HepG2 (cell line): Measurements from ENCODE around the gene TRPM5. TPM values are rescaled to one million over a fixed set of nuclear protein-coding genes. Genes with fewer than 3 reads are reported as not detected.
A peak's percentile ranks its signal among the peaks of the same experiment; 100 is the strongest.

ENCODE experiments used
- ADNP ChIP-seq: sonication (generic); formaldehyde crosslinking; IDR thresholded peaks from 2 replicates; pipeline ENCODE4 v1.4.0; 2020; ENCODE audit warnings: missing genetic modification reagents
- ASH2L ChIP-seq: fragments of 300-600, 200-600 bp; sonication (generic); IDR thresholded peaks from 2 replicates; pipeline ENCODE4 v1.7.0; 2017; ENCODE audit warnings: low read depth, mild to moderate bottlenecking, moderate library complexity, mixed read lengths, low read length; ENCODE audit not compliant: insufficient read length
- ATF7-NPFF ChIP-seq: sonication (generic); formaldehyde crosslinking; IDR thresholded peaks from 2 replicates; pipeline ENCODE4 v1.8.1; 2023; ENCODE audit warnings: mild to moderate bottlenecking, low read depth, missing genetic modification reagents, moderate library complexity
- CBX5 ChIP-seq: sonication (generic); formaldehyde crosslinking; IDR thresholded peaks from 2 replicates; pipeline ENCODE4 v1.4.0; 2020; ENCODE audit warnings: missing genetic modification reagents, borderline replicate concordance
- FOXA3 ChIP-seq: IDR thresholded peaks from 2 replicates; pipeline ENCODE4 v1.6.1; 2016; ENCODE audit warnings: missing genetic modification reagents, missing compliant biosample characterization
- HNF1A ChIP-seq, 2 experiments: sonication (generic) in 1 of 2; formaldehyde crosslinking in 1 of 2; IDR thresholded peaks; 2 replicates each; pipeline versions ENCODE4 v1.4.0 to v1.6.1; 2016 to 2020; ENCODE audit warnings: borderline replicate concordance in 1 of 2, low read depth in 1 of 2, mild to moderate bottlenecking in 1 of 2, missing genetic modification reagents in 1 of 2
- KLF12 ChIP-seq: sonication (generic); formaldehyde crosslinking; IDR thresholded peaks from 2 replicates; pipeline ENCODE4 v1.4.0; 2020; ENCODE audit warnings: missing genetic modification reagents, borderline replicate concordance
- LRRFIP1 ChIP-seq: sonication (generic); formaldehyde crosslinking; conservative IDR thresholded peaks from 2 replicates; pipeline ENCODE4 v1.4.0; 2020; ENCODE audit warnings: missing genetic modification reagents
- MATR3 ChIP-seq: sonication (generic); formaldehyde crosslinking; IDR thresholded peaks from 2 replicates; pipeline ENCODE4 v1.4.0; 2020; ENCODE audit warnings: missing genetic modification reagents
- NCOA2 ChIP-seq: sonication (generic); formaldehyde crosslinking; IDR thresholded peaks from 2 replicates; pipeline ENCODE4 v1.8.0; 2022; ENCODE audit warnings: inconsistent platforms
- NKX3-1 ChIP-seq: sonication (generic); formaldehyde crosslinking; IDR thresholded peaks from 2 replicates; pipeline ENCODE4 v1.5.0; 2020; ENCODE audit warnings: missing genetic modification reagents
- REL ChIP-seq: sonication (generic); formaldehyde crosslinking; conservative IDR thresholded peaks from 2 replicates; pipeline ENCODE4 v1.8.0; 2022; ENCODE audit warnings: mild to moderate bottlenecking, missing genetic modification reagents, moderate library complexity
- SRY ChIP-seq: sonication (generic); formaldehyde crosslinking; IDR thresholded peaks from 2 replicates; pipeline ENCODE4 v1.8.0; 2022; ENCODE audit warnings: mild to moderate bottlenecking, missing genetic modification reagents
- TP53 ChIP-seq: sonication (generic); formaldehyde crosslinking; conservative IDR thresholded peaks from 2 replicates; pipeline ENCODE4 v1.4.0; 2020; ENCODE audit warnings: missing genetic modification reagents
- TSC22D2 ChIP-seq: sonication (generic); formaldehyde crosslinking; IDR thresholded peaks from 2 replicates; pipeline ENCODE4 v1.5.1; 2020; ENCODE audit warnings: missing genetic modification reagents, mild to moderate bottlenecking, borderline replicate concordance
- YEATS4 ChIP-seq: sonication (generic); formaldehyde crosslinking; IDR thresholded peaks from 2 replicates; pipeline ENCODE4 v1.4.0; 2020; ENCODE audit warnings: missing genetic modification reagents, borderline replicate concordance
- ZBTB20 ChIP-seq: sonication (generic); formaldehyde crosslinking; IDR thresholded peaks from 2 replicates; pipeline ENCODE4 v1.8.1; 2023; ENCODE audit warnings: missing genetic modification reagents, low read depth, mild to moderate bottlenecking, borderline replicate concordance
- ZFP37 ChIP-seq: sonication (generic); formaldehyde crosslinking; IDR thresholded peaks from 2 replicates; pipeline ENCODE4 v1.4.0; 2020; ENCODE audit warnings: missing genetic modification reagents, borderline replicate concordance
- ZMYM2 ChIP-seq: sonication (generic); formaldehyde crosslinking; IDR thresholded peaks from 2 replicates; pipeline ENCODE4 v1.8.0; 2022; ENCODE audit warnings: mild to moderate bottlenecking, missing genetic modification reagents
- ZNF263 ChIP-seq: sonication (generic); formaldehyde crosslinking; IDR thresholded peaks from 2 replicates; pipeline ENCODE4 v1.4.0; 2020; ENCODE audit warnings: missing genetic modification reagents
- ZNF296 ChIP-seq: sonication (generic); formaldehyde crosslinking; conservative IDR thresholded peaks from 2 replicates; pipeline ENCODE4 v1.5.0; 2020; ENCODE audit warnings: mild to moderate bottlenecking, missing genetic modification reagents
- ZNF569 ChIP-seq: sonication (generic); formaldehyde crosslinking; IDR thresholded peaks from 2 replicates; pipeline ENCODE4 v1.5.0; 2020; ENCODE audit warnings: mild to moderate bottlenecking, missing genetic modification reagents, moderate library complexity, borderline replicate concordance
- ZSCAN25 ChIP-seq: sonication (generic); formaldehyde crosslinking; IDR thresholded peaks from 2 replicates; pipeline ENCODE4 v1.8.0; 2022; ENCODE audit warnings: mild to moderate bottlenecking, missing genetic modification reagents
- polyA plus RNA-seq, 8 experiments: library from polyadenylated mRNA; depleted of rRNA in 3 of 8; stranded (reverse) in 7 of 8; unstranded in 1 of 8; fragments of >200 nt; fragmentation: Illumina TruSeq in 4 of 8; extraction: Trizol in 4 of 8; gene quantifications; 2 replicates each; pipeline versions ENCODE4 v1.2.1 to v1.2.3, GENCODE V29; 2011 to 2016; ENCODE audit warnings: low read depth in 4 of 8, missing spikeins in 1 of 8, mixed read lengths in 1 of 8; ENCODE audit not compliant: insufficient read depth in 1 of 8
- total RNA-seq, 5 experiments: library from RNA; depleted of rRNA; stranded (reverse); fragments of >200 nt; fragmentation: Illumina TruSeq; extraction: Trizol; gene quantifications; 2 replicates each; pipeline ENCODE4 v1.2.3, GENCODE V29; 2016; ENCODE audit warnings: low read depth in 1 of 5

TRPM5 gene
- total and polyA plus RNA-seq, 2 of the 13 experiments (the other 11 are each of a cell fraction or from before 2014, with no cell fraction given): 0.12 TPM; not detected in 1

GRCh38 chr11:2409611-2410468 is 34.5 kb downstream of the TRPM5 start (continued):
- TF ChIP-seq ZBTB20 (CRISPR knock-in tag): peak; percentile 41; the same call in 1 of the 2 replicates
- no peak for TF ChIP-seq ZMYM2
- no peak for TF ChIP-seq LRRFIP1 (CRISPR knock-in tag)
- TF ChIP-seq ZNF263 (CRISPR knock-in tag): peak; percentile 92
- 0 out of 2 replicates have a peak, but pooled peaks have one; percentile 33 for TF ChIP-seq NKX3-1 (CRISPR knock-in tag)
- TF ChIP-seq TP53: 0 out of 2 replicates have a peak, but pooled peaks have one; percentile 60
- TF ChIP-seq FOXA3: peak; percentile 85
- no peak for TF ChIP-seq ADNP (CRISPR knock-in tag)
- TF ChIP-seq KLF12: peak; percentile 74; the same call in 1 of the 2 replicates
- TF ChIP-seq ATF7-NPFF (CRISPR knock-in tag): no peak
- peak; percentile 68 for TF ChIP-seq NCOA2
- TF ChIP-seq ZNF569 (CRISPR knock-in tag): no peak
- no peak for TF ChIP-seq SRY (CRISPR knock-in tag)
- TF ChIP-seq REL (CRISPR knock-in tag): no peak
- no peak for TF ChIP-seq ZSCAN25 (CRISPR knock-in tag)
- peak; percentile 51; the same call in 1 of the 2 replicates for TF ChIP-seq CBX5 (CRISPR knock-in tag)
- TF ChIP-seq ASH2L: no peak
- no peak for TF ChIP-seq MATR3 (CRISPR knock-in tag)
- TF ChIP-seq TSC22D2 (CRISPR knock-in tag): 0 out of 2 replicates have a peak, but pooled peaks have one; percentile 28
- peak; percentile 22; the same call in 1 of the 2 replicates for TF ChIP-seq HNF1A (IDR thresholded peaks at IDR 0.05; ENCODE audit: low read depth)
- TF ChIP-seq HNF1A (CRISPR knock-in tag; IDR thresholded peaks at IDR 0.05; ENCODE audit: borderline replicate concordance): no peak
- peak; percentile 50; the same call in 1 of the 2 replicates for TF ChIP-seq ZNF296 (CRISPR knock-in tag)
- TF ChIP-seq ZFP37 (CRISPR knock-in tag): peak; percentile 41; the same call in 1 of the 2 replicates
- TF ChIP-seq YEATS4 (CRISPR knock-in tag): 0 out of 2 replicates have a peak, but pooled peaks have one; percentile 21
